GM15510 (cell line): ENCODE data around the gene TMBIM1.

Source experiments
- POLR2A ChIP-seq: IDR thresholded peaks from 3 replicates; pipeline ENCODE4 v1.6.1; 2011; ENCODE audit warnings: borderline replicate concordance; ENCODE audit not compliant: insufficient read length; ENCODE audit errors: extremely low read depth

TMBIM1 gene

DNA sequence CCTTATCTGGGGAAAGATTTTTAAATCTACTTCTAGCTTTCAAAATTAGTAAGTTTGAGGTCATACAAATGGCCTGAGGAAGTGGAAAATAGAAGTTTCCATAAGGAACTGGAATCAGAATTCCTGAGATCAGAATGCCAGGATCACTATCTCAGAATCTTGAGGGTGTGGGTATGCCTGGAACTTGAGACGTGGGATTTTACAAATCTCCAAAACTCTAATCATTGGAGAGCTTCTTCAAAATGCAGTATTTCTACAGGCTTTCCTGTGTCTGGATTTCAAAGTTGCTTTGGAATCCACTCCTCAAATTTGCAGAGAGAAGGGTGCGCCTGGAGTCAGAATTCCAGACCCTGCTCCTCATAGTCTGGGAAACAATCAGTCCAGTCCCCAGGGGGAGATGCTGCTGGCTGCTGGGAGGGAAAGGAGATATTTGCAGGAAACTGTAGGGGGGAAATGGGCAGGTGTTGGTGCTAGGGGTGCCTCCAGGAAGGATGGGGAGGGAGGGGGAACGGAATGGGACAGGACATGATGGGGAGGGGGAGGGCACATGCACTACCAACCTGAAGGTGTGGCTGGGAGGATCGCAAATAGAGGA, 33.4 kb upstream of the TMBIM1 start:
- TF ChIP-seq POLR2A, result no peak

- TF ChIP-seq POLR2A, result no peak
Observed at GRCh38 chr2:218323526-218324472, 31.5 kb upstream of the TMBIM1 start.

DNA sequence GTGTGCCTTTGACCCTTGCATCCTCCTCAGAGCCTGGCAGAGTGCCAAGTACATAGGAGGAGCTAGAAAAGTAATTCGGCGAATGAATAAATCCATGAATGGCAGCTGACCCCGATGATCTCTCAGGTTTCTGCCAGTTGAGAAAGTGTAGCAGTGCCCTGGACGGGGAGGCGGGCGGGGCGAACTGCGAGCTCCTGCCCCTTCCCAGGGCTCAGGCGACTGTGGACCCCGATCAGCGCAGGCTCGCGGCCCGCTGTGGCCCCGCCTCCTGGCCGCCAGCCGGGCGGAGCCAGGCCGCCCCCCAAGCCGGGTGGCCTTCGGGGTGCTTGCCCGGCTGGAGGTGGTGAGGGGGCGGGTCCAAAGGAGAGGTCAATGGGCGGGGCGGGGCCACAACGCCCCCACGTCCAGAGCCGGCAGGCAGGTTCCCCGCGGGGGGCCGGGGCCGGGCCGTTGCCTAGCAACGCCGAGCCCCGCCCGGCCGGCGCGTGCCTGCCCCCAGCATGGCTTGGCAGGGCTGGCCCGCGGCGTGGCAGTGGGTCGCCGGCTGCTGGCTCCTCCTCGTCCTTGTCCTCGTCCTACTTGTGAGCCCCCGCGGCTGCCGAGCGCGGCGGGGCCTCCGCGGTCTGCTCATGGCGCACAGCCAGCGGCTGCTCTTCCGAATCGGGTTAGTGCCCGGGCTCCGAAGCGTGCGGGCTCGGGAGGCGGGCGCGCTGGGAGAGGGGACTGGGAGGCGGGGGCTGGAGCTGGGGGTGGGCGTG, 30.6 kb upstream of the TMBIM1 start:
- TF ChIP-seq POLR2A, result peak; percentile 31

DNA sequence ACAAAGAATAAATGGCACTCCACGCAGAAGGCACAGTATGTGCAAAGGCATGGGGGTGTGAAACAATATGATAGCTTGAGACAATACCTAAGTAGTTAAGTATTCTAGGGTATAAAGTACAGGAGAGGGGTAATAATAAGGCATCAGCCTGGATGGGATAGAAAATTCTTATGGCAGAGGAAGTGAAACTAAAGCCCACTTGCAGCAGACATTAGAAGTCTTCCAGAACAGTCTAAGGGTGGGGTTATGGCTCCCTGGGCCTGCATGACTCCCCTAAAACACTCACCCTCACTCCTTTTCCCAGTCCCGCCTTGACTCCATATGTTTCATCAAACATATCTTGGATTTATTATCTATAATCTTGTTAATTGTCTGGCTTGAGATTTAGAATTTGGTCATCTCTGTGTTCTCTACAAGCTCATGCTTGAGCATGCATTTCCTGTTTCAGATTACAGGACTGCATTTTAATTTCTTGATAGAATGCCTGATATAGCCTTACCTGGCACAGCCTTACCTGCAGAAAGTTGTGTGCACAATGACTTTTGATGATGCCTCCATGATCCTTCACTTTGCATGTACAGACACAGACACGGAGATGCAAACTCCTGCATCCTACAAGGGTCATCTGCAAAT, 28.5 kb upstream of the TMBIM1 start:
- no peak for TF ChIP-seq POLR2A

DNA sequence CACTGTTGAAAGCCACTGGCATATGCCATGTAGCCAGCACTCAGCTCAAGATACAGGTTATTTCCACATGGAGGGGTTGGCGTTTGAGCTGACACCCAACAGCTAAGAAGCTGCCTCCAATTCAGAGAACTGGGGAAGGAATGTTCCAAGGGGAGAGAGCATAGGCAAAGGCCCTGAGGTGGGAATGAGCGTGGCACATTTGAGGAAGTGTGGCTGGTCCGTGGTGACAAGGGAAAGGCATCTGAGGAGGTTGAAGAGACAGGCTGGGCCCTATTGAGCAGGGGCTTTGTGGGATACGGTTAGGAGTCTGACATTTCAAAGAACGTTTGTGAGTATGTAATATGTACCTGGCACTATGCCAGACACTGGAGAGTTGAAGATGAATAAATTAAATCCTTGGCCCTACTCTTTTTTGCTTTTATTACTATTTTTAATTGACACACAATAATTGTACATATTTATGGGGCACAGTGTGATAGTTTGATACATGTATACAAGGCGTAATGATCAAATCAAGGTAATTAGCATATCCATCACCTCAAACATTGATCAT, 27.6 kb upstream of the TMBIM1 start:
- TF ChIP-seq POLR2A, result no peak

DNA sequence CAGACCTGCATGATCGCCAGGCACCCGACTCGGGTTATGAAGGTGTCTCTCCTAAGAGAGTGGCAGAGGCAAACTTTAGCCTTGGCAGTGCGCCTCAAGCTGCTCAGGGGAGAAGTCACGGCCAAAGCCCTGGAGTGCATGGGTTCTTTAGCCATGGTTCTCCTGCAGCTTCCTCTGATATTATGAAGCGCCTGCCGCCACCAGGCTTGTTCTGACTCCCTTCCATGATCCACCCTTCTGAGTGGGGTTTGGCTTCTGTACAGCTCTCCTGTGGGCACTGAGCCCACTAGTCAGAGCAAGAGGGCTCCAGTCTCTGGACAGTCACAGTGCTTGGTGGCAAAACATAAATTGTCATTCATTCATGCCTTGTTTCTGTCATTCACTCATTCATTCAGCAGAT, 25.9 kb upstream of the TMBIM1 start:
- TF ChIP-seq POLR2A, result no peak

- TF ChIP-seq POLR2A, result no peak
Observed at GRCh38 chr2:218317835-218318234, 25.5 kb upstream of the TMBIM1 start.

- TF ChIP-seq POLR2A, result no peak
Observed at GRCh38 chr2:218317303-218317630, 25.0 kb upstream of the TMBIM1 start.

DNA sequence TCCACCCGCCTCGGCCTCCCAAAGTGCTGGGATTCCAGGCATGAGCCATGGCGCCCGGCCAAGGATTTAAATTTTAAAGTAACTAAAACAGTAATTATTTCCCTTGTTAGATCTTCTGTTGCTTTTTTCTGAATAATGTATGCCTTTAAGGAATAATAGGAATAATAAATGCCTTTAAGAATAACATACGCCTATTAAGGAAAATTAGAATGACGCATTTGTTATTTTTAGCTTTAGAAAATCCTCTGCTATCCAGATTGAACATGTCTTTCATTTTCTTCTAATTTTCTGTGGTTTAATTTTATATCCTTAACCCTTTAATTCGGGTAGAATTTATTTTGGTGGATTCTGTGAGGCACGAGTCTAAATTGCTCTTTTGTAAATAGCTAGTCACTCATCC, 23.1 kb upstream of the TMBIM1 start:
- no peak for TF ChIP-seq POLR2A

DNA sequence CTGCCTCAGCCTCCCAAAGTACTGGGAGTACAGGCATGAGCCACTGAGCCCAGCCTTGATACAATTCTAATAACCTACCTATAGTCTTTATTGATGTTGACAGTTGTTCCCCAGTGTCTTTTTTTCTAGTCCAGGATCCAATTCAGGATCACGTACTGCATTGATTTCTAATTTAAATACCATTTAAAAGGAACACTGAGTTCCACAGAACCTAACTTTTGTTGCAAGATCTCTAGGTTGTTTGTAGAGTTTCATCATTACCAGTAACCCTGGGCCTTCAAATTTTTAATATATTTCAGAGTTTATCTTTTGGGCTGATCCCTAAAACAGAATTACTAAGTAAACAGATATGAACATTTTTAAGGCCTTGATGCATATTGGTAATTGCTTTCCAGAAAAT, 21.1 kb upstream of the TMBIM1 start:
- no peak for TF ChIP-seq POLR2A

- no peak for TF ChIP-seq POLR2A
Observed at GRCh38 chr2:218312267-218312756, 20.0 kb upstream of the TMBIM1 start.

DNA sequence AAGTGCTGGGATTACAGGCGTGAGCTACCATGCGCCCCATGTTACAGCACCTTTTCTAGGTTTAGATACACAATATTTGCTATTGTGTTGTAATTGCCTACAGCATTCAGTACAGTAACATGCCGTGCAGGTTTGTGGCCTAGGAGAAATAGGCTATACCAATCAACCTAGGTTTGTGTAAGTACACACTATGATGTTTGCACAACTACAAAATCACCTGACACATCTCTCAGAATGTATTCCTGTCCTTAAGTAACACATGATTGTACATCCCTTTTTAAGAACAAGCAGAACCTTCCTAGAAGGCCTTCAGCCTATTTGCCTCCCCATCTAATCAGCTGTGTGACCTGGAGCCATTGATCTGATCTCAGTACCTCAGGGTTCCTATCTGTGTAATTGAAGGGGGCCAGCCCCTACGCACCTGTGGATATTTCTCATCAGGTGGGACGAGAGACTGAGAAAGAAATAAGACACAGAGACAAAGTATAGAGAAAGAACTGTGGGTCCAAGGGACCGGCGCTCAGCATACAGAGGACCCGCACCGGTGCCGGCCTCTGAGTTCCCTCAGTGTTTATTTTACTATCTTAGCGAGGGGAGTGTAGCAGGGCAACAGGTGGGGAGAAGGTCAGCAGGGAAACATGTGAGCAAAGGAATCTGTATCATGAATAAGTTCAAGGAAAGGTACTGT, 18.7 kb upstream of the TMBIM1 start:
- TF ChIP-seq POLR2A, result no peak

GRCh38 chr2:218307415-218308090, 15.2 kb upstream of the TMBIM1 start:
- no peak for TF ChIP-seq POLR2A
